Neuronal stem cell (in vitro differentiated cells): ENCODE results near the gene DGKB.
A peak's percentile ranks its signal among the peaks of the same experiment; 100 is the strongest.

ENCODE experiments used
- DNase-seq: peaks from one replicate; pipeline ENCODE4 v3.0.0-alpha.2; 2013; ENCODE audit warnings: low spot score
- H2AFZ ChIP-seq: one replicate; pipeline ENCODE4 v1.6.1; 2013; ENCODE audit warnings: mild to moderate bottlenecking, low read length, inconsistent platforms
- H2AK5ac ChIP-seq: 2 replicates; pipeline ENCODE4 v1.6.1; 2013; ENCODE audit warnings: low read depth, mild to moderate bottlenecking, inconsistent platforms, low read length, moderate library complexity, mixed read lengths
- H2BK120ac ChIP-seq: 2 replicates; pipeline ENCODE4 v1.6.1; 2013; ENCODE audit warnings: low read depth, mild to moderate bottlenecking, inconsistent platforms, low read length, moderate library complexity, mixed read lengths
- H2BK12ac ChIP-seq: one replicate; pipeline ENCODE4 v1.6.1; 2013; ENCODE audit warnings: low read length, inconsistent platforms
- H2BK15ac ChIP-seq: 2 replicates; pipeline ENCODE4 v1.6.1; 2013; ENCODE audit warnings: mild to moderate bottlenecking, low read length, inconsistent platforms, mixed read lengths
- H2BK5ac ChIP-seq: one replicate; pipeline ENCODE4 v1.6.1; 2013; ENCODE audit warnings: inconsistent platforms, mild to moderate bottlenecking, low read length, moderate library complexity
- H3K14ac ChIP-seq: one replicate; pipeline ENCODE4 v1.6.1; 2013; ENCODE audit warnings: low read length, inconsistent platforms
- H3K18ac ChIP-seq: 2 replicates; pipeline ENCODE4 v1.6.1; 2013; ENCODE audit warnings: low read length, inconsistent platforms
- H3K23ac ChIP-seq: 2 replicates; pipeline ENCODE4 v1.6.1; 2013; ENCODE audit warnings: low read depth, mild to moderate bottlenecking, mixed read lengths, low read length, inconsistent platforms; ENCODE audit not compliant: poor library complexity
- H3K27ac ChIP-seq: replicated peaks from 3 replicates; pipeline ENCODE4 v1.5.1; 2013; ENCODE audit warnings: low read length, inconsistent platforms
- H3K27me3 ChIP-seq, 3 experiments: 2 replicates each; pipeline ENCODE4 v1.6.1; 2013; ENCODE audit warnings: low read length in 3 of 3, mild to moderate bottlenecking in 2 of 3, inconsistent platforms in 1 of 3, low read depth in 1 of 3, mixed read lengths in 1 of 3, moderate library complexity in 1 of 3; ENCODE audit not compliant: control insufficient read depth in 3 of 3, insufficient read depth in 3 of 3
- H3K36me3 ChIP-seq, 2 donors: replicated peaks in 1 of 2; 2 replicates each; pipeline ENCODE4 v1.6.1; 2013; ENCODE audit warnings: low read length in 2 of 2; ENCODE audit not compliant: control insufficient read depth in 2 of 2, insufficient read depth in 2 of 2
- H3K4ac ChIP-seq: 2 replicates; pipeline ENCODE4 v1.6.1; 2013; ENCODE audit warnings: inconsistent platforms, mild to moderate bottlenecking, low read length, moderate library complexity
- H3K4me1 ChIP-seq, 2 donors: 1 replicate in 1 of 2; 2 replicates in 1 of 2; pipeline ENCODE4 v1.6.1; 2013; ENCODE audit warnings: low read length in 2 of 2, low read depth in 1 of 2; ENCODE audit not compliant: control insufficient read depth in 2 of 2, insufficient read depth in 1 of 2
- H3K4me2 ChIP-seq: one replicate; pipeline ENCODE4 v1.6.1; 2013; ENCODE audit warnings: mild to moderate bottlenecking, low read length, inconsistent platforms; ENCODE audit not compliant: insufficient read depth, poor library complexity, severe bottlenecking
- H3K4me3 ChIP-seq, 2 donors: 2 replicates each; pipeline ENCODE4 v1.5.1; 2013; ENCODE audit warnings: low read length in 2 of 2, mild to moderate bottlenecking in 2 of 2, inconsistent platforms in 1 of 2, moderate library complexity in 1 of 2
- H3K79me1 ChIP-seq: one replicate; pipeline ENCODE4 v1.6.1; 2013; ENCODE audit warnings: low read depth, mild to moderate bottlenecking, inconsistent platforms, low read length, moderate library complexity
- H3K9ac ChIP-seq: one replicate; pipeline ENCODE4 v1.6.1; 2013; ENCODE audit warnings: mild to moderate bottlenecking, low read depth, low read length, inconsistent platforms; ENCODE audit not compliant: poor library complexity
- H3K9me3 ChIP-seq, 2 donors: replicated peaks in 1 of 2; 2 replicates each; pipeline versions ENCODE3 to v1.6.1; 2013; ENCODE audit warnings: low read length in 2 of 2, mild to moderate bottlenecking in 2 of 2, inconsistent platforms in 1 of 2, low read depth in 1 of 2, mixed read lengths in 1 of 2, moderate library complexity in 1 of 2; ENCODE audit not compliant: control insufficient read depth in 2 of 2, insufficient read depth in 1 of 2
- H4K8ac ChIP-seq: one replicate; pipeline ENCODE4 v1.6.1; 2013; ENCODE audit warnings: low read depth, mild to moderate bottlenecking, inconsistent platforms, low read length, moderate library complexity
- H4K91ac ChIP-seq: one replicate; pipeline ENCODE4 v1.6.1; 2013; ENCODE audit warnings: low read length, low read depth, mild to moderate bottlenecking, inconsistent platforms; ENCODE audit not compliant: poor library complexity
- WGBS, 2 donors: extraction: QIAGEN DNeasy Blood & Tissue Kit; methylation state at CpG; one replicate each; pipeline ENCODE4 v1.1.7; 2013; ENCODE audit warnings: missing lambda C conversion rate in 2 of 2, mixed read lengths in 1 of 2; ENCODE audit not compliant: insufficient read length in 2 of 2, insufficient replicate concordance in 1 of 2; ENCODE audit errors: extremely low coverage in 2 of 2; 5-methylcytosine and 5-hydroxymethylcytosine counted together

The DGKB gene

GRCh38 chr7:14839307-14839706 lies 63.2 kb downstream of the DGKB start:
- Histone ChIP-seq H2AK5ac (no peak overlapping the region), H2BK12ac (no peak overlapping the region), H2AFZ (no peak overlapping the region), H3K4ac (no peak overlapping the region), H3K23ac (no peak overlapping the region), H3K36me3 (no peaks in the 10 kb centered on the region), H3K9me3 (no peaks in the 10 kb centered on the region), H2BK15ac (no peak overlapping the region), H3K4me3 (no peak overlapping the region), H3K18ac (no peak overlapping the region), H3K14ac (no peak overlapping the region), H3K27ac (no peak overlapping the region), H2BK5ac (no peak overlapping the region), H4K8ac (no peak overlapping the region), H4K91ac (no peak overlapping the region), H3K27me3 (no peaks in the 10 kb centered on the region), H3K4me1 (peaks cover 2 to 4% of the 10 kb centered on the region in 2 donors), H3K9ac (no peak overlapping the region), H3K4me2 (no peak overlapping the region), H3K79me1 (no peaks in the 10 kb centered on the region), H2BK120ac (no peak overlapping the region)
- WGBS, 2 donors, result no CpG with 5 or more reads among the region's 1 CpG
- DNase-seq, result no peak

GRCh38 chr7:14837216-14837615 lies 65.3 kb downstream of the DGKB start:
- Histone ChIP-seq H3K4me2 (no peak overlapping the region), H3K36me3 (no peaks in the 10 kb centered on the region), H2BK12ac (no peak overlapping the region), H3K18ac (no peak overlapping the region), H3K4me3 (no peak overlapping the region), H3K14ac (no peak overlapping the region), H3K79me1 (no peaks in the 10 kb centered on the region), H2BK120ac (no peak overlapping the region), H2BK5ac (no peak overlapping the region), H3K9ac (no peak overlapping the region), H4K8ac (no peak overlapping the region), H4K91ac (no peak overlapping the region), H3K23ac (no peak overlapping the region), H3K27ac (no peak overlapping the region), H3K9me3 (no peaks in the 10 kb centered on the region), H2BK15ac (no peak overlapping the region), H3K4ac (no peak overlapping the region), H2AFZ (no peak overlapping the region), H3K27me3 (no peaks in the 10 kb centered on the region), H3K4me1 (peaks cover 2 to 4% of the 10 kb centered on the region in 2 donors), H2AK5ac (no peak overlapping the region)
- no peak for DNase-seq

GRCh38 chr7:14836571-14837189 lies 65.9 kb downstream of the DGKB start:
- no peak overlapping the region for H3K4me2 ChIP-seq
- no peaks in the 10 kb centered on the region for H3K27me3 ChIP-seq
- no peaks in the 10 kb centered on the region for H3K9me3 ChIP-seq
- no peak overlapping the region for H2BK120ac ChIP-seq
- no CpG with 5 or more reads among the region's 6 CpGs for WGBS, 2 donors
- peak overlapping the region; percentile 82 for H2AFZ ChIP-seq
- no peak overlapping the region for H3K4me3 ChIP-seq
- DNase-seq, result peak; percentile 15
- H3K4ac ChIP-seq, result no peak overlapping the region
- no peak overlapping the region for H2BK5ac ChIP-seq
- H3K4me1 ChIP-seq, result peaks cover 2 to 4% of the 10 kb centered on the region in 2 donors
- H3K14ac ChIP-seq, result no peak overlapping the region
- no peak overlapping the region for H2BK15ac ChIP-seq
- no peak overlapping the region for H3K27ac ChIP-seq
- no peaks in the 10 kb centered on the region for H3K79me1 ChIP-seq
- H3K9ac ChIP-seq, result no peak overlapping the region
- H4K91ac ChIP-seq, result no peak overlapping the region
- H2BK12ac ChIP-seq, result no peak overlapping the region
- H4K8ac ChIP-seq, result no peak overlapping the region
- H2AK5ac ChIP-seq, result no peak overlapping the region
- H3K36me3 ChIP-seq, result no peaks in the 10 kb centered on the region
- no peak overlapping the region for H3K18ac ChIP-seq
- no peak overlapping the region for H3K23ac ChIP-seq

GRCh38 chr7:14836006-14836405 lies 66.5 kb downstream of the DGKB start:
- H2BK15ac ChIP-seq, result no peak overlapping the region
- H3K36me3 ChIP-seq, result no peaks in the 10 kb centered on the region
- WGBS, 2 donors, result no CpG with 5 or more reads among the region's 4 CpGs
- no peaks in the 10 kb centered on the region for H3K9me3 ChIP-seq
- H2BK5ac ChIP-seq, result no peak overlapping the region
- no peak overlapping the region for H4K8ac ChIP-seq
- no peak overlapping the region for H3K23ac ChIP-seq
- no peak overlapping the region for H3K14ac ChIP-seq
- no peak overlapping the region for H3K18ac ChIP-seq
- no peak overlapping the region for H3K4ac ChIP-seq
- no peak overlapping the region for H2BK120ac ChIP-seq
- H3K27me3 ChIP-seq, result no peaks in the 10 kb centered on the region
- no peak overlapping the region for H2AK5ac ChIP-seq
- H4K91ac ChIP-seq, result no peak overlapping the region
- H3K79me1 ChIP-seq, result no peaks in the 10 kb centered on the region
- H2AFZ ChIP-seq, result peak overlapping the region; percentile 82
- H3K4me3 ChIP-seq, result no peak overlapping the region
- H3K27ac ChIP-seq, result no peak overlapping the region
- no peak overlapping the region for H3K4me2 ChIP-seq
- peaks cover 2 to 4% of the 10 kb centered on the region in 2 donors for H3K4me1 ChIP-seq
- no peak overlapping the region for H2BK12ac ChIP-seq
- DNase-seq, result no peak
- H3K9ac ChIP-seq, result no peak overlapping the region
